Mesenchymal stem cell (in vitro differentiated cells and primary cell): ENCODE measurements around the gene PARP12.
A peak's percentile ranks its signal among the peaks of the same experiment; 100 is the strongest.

Experiments used
- DNase-seq: peaks from one replicate; pipeline ENCODE4 v3.0.0-alpha.2; 2013
- H2AFZ ChIP-seq: one replicate; pipeline ENCODE4 v1.6.1; 2013; ENCODE audit warnings: low read depth, mild to moderate bottlenecking, control low read depth, inconsistent platforms, low read length, moderate library complexity
- H2AK5ac ChIP-seq: 2 replicates; pipeline ENCODE4 v1.6.1; 2013; ENCODE audit warnings: low read length, moderate library complexity, mild to moderate bottlenecking, inconsistent platforms; ENCODE audit not compliant: severe bottlenecking
- H2BK120ac ChIP-seq: one replicate; pipeline ENCODE4 v1.6.1; 2013; ENCODE audit warnings: low read depth, mild to moderate bottlenecking, inconsistent platforms, low read length, moderate library complexity
- H2BK12ac ChIP-seq, 2 experiments: one replicate each; pipeline ENCODE4 v1.6.1; 2013; ENCODE audit warnings: inconsistent platforms in 2 of 2, low read length in 2 of 2, mild to moderate bottlenecking in 2 of 2, moderate library complexity in 2 of 2, control low read depth in 1 of 2
- H2BK15ac ChIP-seq: one replicate; pipeline ENCODE4 v1.6.1; 2013; ENCODE audit warnings: mild to moderate bottlenecking, low read depth, inconsistent platforms; ENCODE audit not compliant: poor library complexity, severe bottlenecking
- H2BK5ac ChIP-seq: 2 replicates; pipeline ENCODE4 v1.6.1; 2013; ENCODE audit warnings: low read depth, mild to moderate bottlenecking, low read length, control low read depth, inconsistent platforms; ENCODE audit not compliant: poor library complexity, severe bottlenecking
- H3K14ac ChIP-seq, 2 experiments: one replicate each; pipeline ENCODE4 v1.6.1; 2013; ENCODE audit warnings: inconsistent platforms in 2 of 2, low read length in 2 of 2, control low read depth in 1 of 2, mild to moderate bottlenecking in 1 of 2, moderate library complexity in 1 of 2
- H3K18ac ChIP-seq, 2 experiments: one replicate each; pipeline ENCODE4 v1.6.1; 2013; ENCODE audit warnings: inconsistent platforms in 2 of 2, low read length in 2 of 2, control low read depth in 1 of 2, low read depth in 1 of 2, mild to moderate bottlenecking in 1 of 2
- H3K23ac ChIP-seq, 2 experiments: one replicate each; pipeline ENCODE4 v1.6.1; 2013; ENCODE audit warnings: inconsistent platforms in 2 of 2, low read length in 2 of 2, mild to moderate bottlenecking in 2 of 2, moderate library complexity in 2 of 2, control low read depth in 1 of 2
- H3K27ac ChIP-seq: 2 replicates; pipeline ENCODE4 v1.5.1; 2013; ENCODE audit warnings: mild to moderate bottlenecking, moderate library complexity, low read length, control low read depth, inconsistent platforms; ENCODE audit not compliant: poor library complexity, severe bottlenecking
- H3K27me3 ChIP-seq, 2 experiments: 2 replicates each; pipeline versions ENCODE4 v1.6.1 to v1.7.0; 2013; ENCODE audit warnings: low read length in 2 of 2, mild to moderate bottlenecking in 2 of 2, moderate library complexity in 2 of 2, control low read depth in 1 of 2, inconsistent platforms in 1 of 2; ENCODE audit not compliant: control insufficient read depth in 1 of 2, insufficient read depth in 1 of 2
- H3K36me3 ChIP-seq, 2 experiments: 2 replicates each; pipeline versions ENCODE4 v1.6.1 to v1.7.0; 2013; ENCODE audit warnings: low read length in 2 of 2, control low read depth in 1 of 2, inconsistent platforms in 1 of 2, low read depth in 1 of 2, mild to moderate bottlenecking in 1 of 2; ENCODE audit not compliant: insufficient read depth in 2 of 2, control insufficient read depth in 1 of 2
- H3K4ac ChIP-seq, 2 experiments: one replicate each; pipeline ENCODE4 v1.6.1; 2013; ENCODE audit warnings: inconsistent platforms in 2 of 2, low read length in 2 of 2, mild to moderate bottlenecking in 2 of 2, moderate library complexity in 2 of 2, control low read depth in 1 of 2, low read depth in 1 of 2
- H3K4me1 ChIP-seq: 2 replicates; pipeline ENCODE4 v1.6.1; 2013; ENCODE audit warnings: low read depth, low read length, control low read depth; ENCODE audit not compliant: control insufficient read depth, insufficient read depth
- H3K4me2 ChIP-seq: 2 replicates; pipeline ENCODE4 v1.6.1; 2013; ENCODE audit warnings: low read length, mild to moderate bottlenecking, inconsistent platforms; ENCODE audit not compliant: poor library complexity, severe bottlenecking
- H3K4me3 ChIP-seq, 2 experiments: 2 replicates each; pipeline versions ENCODE4 v1.5.1 to v1.7.0; 2013; ENCODE audit warnings: low read length in 2 of 2, mild to moderate bottlenecking in 2 of 2, control low read depth in 1 of 2, low read depth in 1 of 2; ENCODE audit not compliant: insufficient read depth in 1 of 2
- H3K79me1 ChIP-seq: replicated peaks from 2 replicates; pipeline ENCODE4 v1.6.1; 2013; ENCODE audit warnings: mild to moderate bottlenecking, control low read depth, low read length, inconsistent platforms; ENCODE audit not compliant: poor library complexity, severe bottlenecking
- H3K9ac ChIP-seq: 2 replicates; pipeline ENCODE4 v1.7.0; 2013; ENCODE audit warnings: mild to moderate bottlenecking, low read length, moderate library complexity
- H3K9me3 ChIP-seq: 2 replicates; pipeline ENCODE4 v1.7.0; 2013; ENCODE audit warnings: mild to moderate bottlenecking, low read length; ENCODE audit not compliant: control insufficient read depth
- H4K8ac ChIP-seq: one replicate; pipeline ENCODE4 v1.6.1; 2013; ENCODE audit warnings: inconsistent platforms, mild to moderate bottlenecking, low read length, moderate library complexity
- H4K91ac ChIP-seq: one replicate; pipeline ENCODE4 v1.6.1; 2013; ENCODE audit warnings: mild to moderate bottlenecking, low read length, inconsistent platforms
- WGBS: methylation state at CpG from one replicate; pipeline ENCODE4 v1.1.7; 2013; ENCODE audit warnings: mixed read lengths; 5-methylcytosine and 5-hydroxymethylcytosine counted together

Gene PARP12

DNA sequence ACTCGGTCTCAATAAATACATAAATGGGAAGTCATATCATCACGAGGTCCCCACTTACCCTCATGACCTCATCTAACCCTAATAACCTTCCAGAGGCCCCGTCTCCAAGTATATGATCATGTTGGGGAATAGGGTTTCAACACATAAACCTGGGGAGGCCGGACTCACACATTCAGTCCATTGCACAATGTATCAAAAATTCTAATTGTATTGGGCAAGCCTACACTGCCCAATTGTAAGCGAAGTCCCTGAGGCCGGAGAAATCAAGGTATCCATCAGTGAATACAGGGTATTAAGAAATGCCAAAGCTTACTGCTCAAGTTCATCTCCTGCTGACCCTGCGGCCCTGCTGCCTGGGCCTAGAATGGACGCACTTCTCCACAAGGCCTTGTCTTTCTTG is 69.6 kb downstream of the PARP12 start:
- Histone ChIP-seq H2BK120ac (no peak overlapping the region), H3K23ac (no peak overlapping the region), H2BK12ac (peak overlapping the region; percentile 6 to 26), H3K4me3 (no peak overlapping the region), H3K36me3 (no peaks in the 10 kb centered on the region), H3K79me1 (no peaks in the 10 kb centered on the region), H3K27ac (no peak overlapping the region), H2AK5ac (no peak overlapping the region), H4K8ac (no peak overlapping the region), H3K18ac (peak overlapping the region; percentile 34 to 61), H3K4me2 (no peak overlapping the region), H4K91ac (no peak overlapping the region), H3K4me1 (peaks cover 9% of the 10 kb centered on the region), H3K4ac (peak overlapping the region in 1 of 2 experiments; percentile 3), H3K9me3 (no peaks in the 10 kb centered on the region), H2BK15ac (no peak overlapping the region), H2BK5ac (no peak overlapping the region), H3K27me3 (peaks cover 0 to 4% of the 10 kb centered on the region in 2 experiments), H3K9ac (no peak overlapping the region), H3K14ac (no peak overlapping the region), H2AFZ (no peak overlapping the region)
- 95% methylated on average over 7 of the region's 8 CpGs for WGBS
- DNase-seq: no peak

DNA sequence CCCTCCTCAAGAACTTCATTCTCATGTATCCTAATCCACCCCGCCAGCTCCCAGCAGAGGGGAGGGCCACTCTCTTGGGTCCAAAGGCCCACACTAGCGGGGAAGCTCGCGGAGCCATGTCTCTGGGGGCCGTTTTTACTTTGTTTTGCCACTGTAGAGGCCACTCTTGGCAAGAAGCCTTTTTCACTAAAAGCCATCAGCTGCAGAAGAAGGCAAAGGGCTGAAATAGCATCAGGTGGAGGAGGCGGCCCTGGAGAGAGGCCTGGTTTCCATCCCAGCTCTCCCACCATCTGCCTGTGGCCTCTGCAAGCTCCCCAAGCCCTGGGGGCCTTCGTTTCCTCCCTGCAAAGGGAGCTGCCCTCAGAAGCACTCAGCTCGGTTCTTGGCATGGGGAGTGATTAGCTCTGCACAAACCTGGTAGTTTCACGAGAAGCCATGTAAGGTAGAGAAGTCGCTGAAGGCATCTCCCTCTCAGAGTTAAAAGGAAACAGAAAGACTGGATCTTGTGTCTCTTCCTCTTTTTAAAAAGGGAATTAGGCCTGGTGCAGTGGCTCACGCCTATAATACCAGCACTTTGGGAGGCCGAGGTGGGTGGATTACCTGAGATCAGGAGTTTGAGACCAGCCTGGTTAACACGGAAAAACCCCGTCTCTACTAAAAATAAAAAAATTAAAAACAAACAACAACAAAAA is 70.3 kb downstream of the PARP12 start:
- 94% methylated on average over 14 of the region's 14 CpGs for WGBS
- Histone ChIP-seq H2AFZ (no peak overlapping the region), H3K4me2 (no peak overlapping the region), H2BK120ac (no peak overlapping the region), H3K9me3 (no peaks in the 10 kb centered on the region), H4K8ac (no peak overlapping the region), H2BK12ac (peak overlapping the region in 1 of 2 experiments; percentile 23), H2BK5ac (no peak overlapping the region), H3K36me3 (no peaks in the 10 kb centered on the region), H3K27ac (no peak overlapping the region), H3K18ac (no peak overlapping the region), H3K9ac (no peak overlapping the region), H4K91ac (no peak overlapping the region), H3K14ac (no peak overlapping the region), H2AK5ac (no peak overlapping the region), H3K4ac (no peak overlapping the region), H3K23ac (no peak overlapping the region), H3K4me1 (peaks cover 10% of the 10 kb centered on the region), H3K79me1 (no peaks in the 10 kb centered on the region), H3K27me3 (peaks cover 0 to 5% of the 10 kb centered on the region in 2 experiments), H2BK15ac (peak overlapping the region; percentile 65), H3K4me3 (no peak overlapping the region)
- DNase-seq: no peak

DNA sequence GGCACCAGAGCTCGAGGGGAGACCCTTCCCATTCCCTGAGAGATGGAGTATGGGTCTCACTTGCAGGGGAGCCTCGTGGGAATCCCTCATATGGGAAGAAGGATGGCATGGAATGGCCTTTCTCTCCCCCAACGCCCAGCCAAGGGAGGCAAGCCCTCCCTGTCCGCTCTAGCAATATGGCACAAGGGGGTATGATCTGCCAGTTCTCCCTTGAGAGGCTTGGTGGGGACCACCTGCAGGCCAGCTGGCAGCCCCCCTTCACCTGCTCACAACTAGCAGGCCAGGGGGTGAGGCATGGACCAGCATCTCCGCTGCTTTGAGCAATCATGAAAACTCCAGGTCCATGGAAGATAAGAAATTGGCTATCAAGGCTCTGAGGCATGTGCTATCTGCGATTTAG is 70.8 kb downstream of the PARP12 start:
- Histone ChIP-seq H3K9me3 (no peaks in the 10 kb centered on the region), H2AFZ (no peak overlapping the region), H3K27ac (no peak overlapping the region), H2BK15ac (no peak overlapping the region), H4K91ac (no peak overlapping the region), H3K79me1 (no peaks in the 10 kb centered on the region), H2AK5ac (no peak overlapping the region), H3K9ac (no peak overlapping the region), H3K14ac (no peak overlapping the region), H3K4me3 (no peak overlapping the region), H2BK12ac (no peak overlapping the region), H2BK120ac (no peak overlapping the region), H3K4ac (no peak overlapping the region), H3K4me1 (peaks cover 13% of the 10 kb centered on the region), H3K4me2 (no peak overlapping the region), H4K8ac (no peak overlapping the region), H2BK5ac (no peak overlapping the region), H3K18ac (peak overlapping the region in 1 of 2 experiments; percentile 13), H3K27me3 (peaks cover 0 to 11% of the 10 kb centered on the region in 2 experiments), H3K36me3 (no peaks in the 10 kb centered on the region), H3K23ac (no peak overlapping the region)
- DNase-seq: no peak
- WGBS: 90% methylated on average over 6 of the region's 6 CpGs

DNA sequence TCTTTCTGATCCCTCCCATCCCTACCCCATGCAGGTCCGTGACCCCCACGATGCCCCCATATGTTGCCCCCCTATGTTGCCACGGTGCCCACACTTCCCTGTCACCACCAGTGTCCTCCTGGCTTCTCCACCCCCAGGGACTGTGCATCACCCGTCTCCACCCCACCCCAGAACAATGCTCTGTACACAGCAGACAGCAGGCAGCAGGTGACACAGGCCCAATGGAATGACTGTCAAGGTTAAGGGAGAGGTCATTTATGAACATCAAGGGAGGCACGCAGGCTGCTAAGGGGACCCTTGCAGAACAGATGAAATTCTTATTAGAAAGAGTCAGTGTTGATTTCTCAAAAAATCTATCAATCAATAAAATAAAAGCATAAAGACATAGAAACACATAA is 71.5 kb downstream of the PARP12 start:
- Histone ChIP-seq H3K9me3 (no peaks in the 10 kb centered on the region), H4K8ac (no peak overlapping the region), H4K91ac (no peak overlapping the region), H3K23ac (no peak overlapping the region), H2BK5ac (no peak overlapping the region), H3K4me2 (no peak overlapping the region), H3K18ac (peak overlapping the region in 1 of 2 experiments; percentile 41), H2BK15ac (no peak overlapping the region), H2BK120ac (no peak overlapping the region), H3K4me3 (no peak overlapping the region), H3K14ac (peak overlapping the region in 1 of 2 experiments; percentile 91), H3K27me3 (peaks cover 0 to 13% of the 10 kb centered on the region in 2 experiments), H3K4me1 (peaks cover 13% of the 10 kb centered on the region), H3K4ac (no peak overlapping the region), H3K9ac (no peak overlapping the region), H2AFZ (no peak overlapping the region), H3K36me3 (no peaks in the 10 kb centered on the region), H2BK12ac (peak overlapping the region in 1 of 2 experiments; percentile 32), H3K79me1 (no peaks in the 10 kb centered on the region), H3K27ac (no peak overlapping the region), H2AK5ac (no peak overlapping the region)
- DNase-seq: no peak
- 89% methylated on average over 3 of the region's 5 CpGs for WGBS
